Stimulated activated CD8-positive, alpha-beta memory T cell treated with anti-CD3 and anti-CD28 coated beads, Interleukin-4, amount 100 ng/mL, for 48 hours (primary cell): ENCODE measurements around the gene URB2.
"Not testable (repeated sequence)": the region's sequence is repeated elsewhere in the genome, so short reads cannot be mapped to it uniquely, and the experiment has no call there.

Experiments
- DNase-seq: peaks from one replicate; pipeline ENCODE4 v3.0.0-alpha.2; 2020

URB2 gene

GRCh38 chr1:229696385-229696784 is 70.3 kb downstream of the URB2 start:
- no peak for DNase-seq

- DNase-seq: no peak
Measured at GRCh38 chr1:229699613-229700267, 73.7 kb downstream of the URB2 start.

GRCh38 chr1:229704157-229704556 is 78.1 kb downstream of the URB2 start:
- no peak for DNase-seq

- not testable (repeated sequence) for DNase-seq
Measured at GRCh38 chr1:229705152-229705551, 79.1 kb downstream of the URB2 start.

GRCh38 chr1:229707127-229707526 is 81.1 kb downstream of the URB2 start:
- not testable (repeated sequence) for DNase-seq

GRCh38 chr1:229709500-229710013 is 83.5 kb downstream of the URB2 start:
- DNase-seq: no peak
